ENCODE results near the gene MBD3L4.
"Not testable (repeated sequence)": the region's sequence is repeated elsewhere in the genome, so short reads cannot be mapped to it uniquely, and the experiment has no call there.

DNA sequence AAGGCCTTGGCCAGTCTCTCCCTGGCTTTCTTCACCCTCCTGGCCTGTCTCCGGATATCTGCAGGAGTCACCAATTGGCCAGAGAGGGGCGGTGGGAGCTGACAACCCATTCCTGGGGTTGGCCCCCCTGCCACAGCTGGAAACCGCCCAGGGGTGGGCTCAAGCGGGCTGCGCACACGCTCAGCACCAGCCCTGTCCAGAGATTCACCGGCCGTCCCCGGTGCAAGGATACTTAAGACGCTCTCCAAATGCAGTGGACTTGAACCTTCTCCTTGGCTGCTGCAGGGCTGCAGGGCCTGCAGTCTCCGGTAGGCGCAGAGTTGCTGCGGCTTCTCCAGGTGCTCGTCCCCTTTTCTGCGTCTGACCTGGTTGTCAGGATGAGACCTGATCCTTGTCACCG lies 16.4 kb upstream of the MBD3L4 start:
- TF ChIP-seq, protein P1, sequence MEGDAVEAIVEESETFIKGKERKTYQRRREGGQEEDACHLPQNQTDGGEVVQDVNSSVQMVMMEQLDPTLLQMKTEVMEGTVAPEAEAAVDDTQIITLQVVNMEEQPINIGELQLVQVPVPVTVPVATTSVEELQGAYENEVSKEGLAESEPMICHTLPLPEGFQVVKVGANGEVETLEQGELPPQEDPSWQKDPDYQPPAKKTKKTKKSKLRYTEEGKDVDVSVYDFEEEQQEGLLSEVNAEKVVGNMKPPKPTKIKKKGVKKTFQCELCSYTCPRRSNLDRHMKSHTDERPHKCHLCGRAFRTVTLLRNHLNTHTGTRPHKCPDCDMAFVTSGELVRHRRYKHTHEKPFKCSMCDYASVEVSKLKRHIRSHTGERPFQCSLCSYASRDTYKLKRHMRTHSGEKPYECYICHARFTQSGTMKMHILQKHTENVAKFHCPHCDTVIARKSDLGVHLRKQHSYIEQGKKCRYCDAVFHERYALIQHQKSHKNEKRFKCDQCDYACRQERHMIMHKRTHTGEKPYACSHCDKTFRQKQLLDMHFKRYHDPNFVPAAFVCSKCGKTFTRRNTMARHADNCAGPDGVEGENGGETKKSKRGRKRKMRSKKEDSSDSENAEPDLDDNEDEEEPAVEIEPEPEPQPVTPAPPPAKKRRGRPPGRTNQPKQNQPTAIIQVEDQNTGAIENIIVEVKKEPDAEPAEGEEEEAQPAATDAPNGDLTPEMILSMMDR (IDR thresholded peaks at IDR 0.05; ENCODE audit: borderline replicate concordance, extremely low read depth, low read length, poor library complexity, severe bottlenecking), result not testable (repeated sequence)
- TF ChIP-seq EZH2 (IDR thresholded peaks at IDR 0.05; ENCODE audit: borderline replicate concordance, low read depth, low read length, severe bottlenecking), result not testable (repeated sequence)

All from DND-41 (cell line).